HUES64 (cell line): Measurements from ENCODE around the gene ATRIP.
"Not testable (repeated sequence)": the region's sequence is repeated elsewhere in the genome, so short reads cannot be mapped to it uniquely, and the experiment has no call there.

Source experiments
- H3K27ac ChIP-seq: 2 replicates; pipeline ENCODE4 v1.7.0; 2013; ENCODE audit warnings: low read depth, low read length, inconsistent platforms
- H3K27me3 ChIP-seq: 2 replicates; pipeline ENCODE4 v1.6.1; 2013; ENCODE audit warnings: mild to moderate bottlenecking, low read length; ENCODE audit not compliant: insufficient read depth
- H3K36me3 ChIP-seq: 2 replicates; pipeline ENCODE4 v1.6.1; 2013; ENCODE audit warnings: mild to moderate bottlenecking, low read length; ENCODE audit not compliant: insufficient read depth
- H3K4me1 ChIP-seq: 2 replicates; pipeline ENCODE4 v1.6.1; 2013; ENCODE audit warnings: mild to moderate bottlenecking, low read length, moderate library complexity; ENCODE audit not compliant: insufficient read depth
- H3K4me3 ChIP-seq: 2 replicates; pipeline ENCODE4 v1.5.1; 2013; ENCODE audit warnings: mild to moderate bottlenecking, low read length, moderate library complexity
- H3K9ac ChIP-seq: 2 replicates; pipeline ENCODE4 v1.6.1; 2013; ENCODE audit warnings: mild to moderate bottlenecking, low read depth, low read length
- H3K9me3 ChIP-seq: 2 replicates; pipeline ENCODE4 v1.6.1; 2013; ENCODE audit warnings: low read depth, low read length; ENCODE audit not compliant: insufficient read depth
- WGBS: fragments of 150-250, 120-280 bp; methylation state at CpG from one replicate; pipeline ENCODE4 v1.1.7; 2013; ENCODE audit warnings: missing lambda C conversion rate; 5-methylcytosine and 5-hydroxymethylcytosine counted together

Gene ATRIP

GRCh38 chr3:48466386-48467109 is 20.0 kb downstream of the ATRIP start:
- H3K4me1 ChIP-seq = peaks cover 9% of the 10 kb centered on the region
- no peaks in the 10 kb centered on the region for H3K27me3 ChIP-seq
- peak overlapping the region; percentile 87 for H3K9ac ChIP-seq
- H3K27ac ChIP-seq = peak overlapping the region; percentile 99
- WGBS = 90% methylated on average over 19 of the region's 19 CpGs
- no peaks in the 10 kb centered on the region for H3K9me3 ChIP-seq
- H3K36me3 ChIP-seq = peaks cover 38% of the 10 kb centered on the region
- no peak overlapping the region for H3K4me3 ChIP-seq

GRCh38 chr3:48467110-48467454 is 20.5 kb downstream of the ATRIP start:
- H3K4me3 ChIP-seq = no peak overlapping the region
- peaks cover 9% of the 10 kb centered on the region for H3K4me1 ChIP-seq
- H3K27me3 ChIP-seq = no peaks in the 10 kb centered on the region
- peak overlapping the region; percentile 87; the same call in 1 of the 2 replicates for H3K9ac ChIP-seq
- 95% methylated on average over 9 of the region's 9 CpGs for WGBS
- peaks cover 38% of the 10 kb centered on the region for H3K36me3 ChIP-seq
- H3K9me3 ChIP-seq = no peaks in the 10 kb centered on the region
- H3K27ac ChIP-seq = peak overlapping the region; percentile 99

GRCh38 chr3:48467473-48468267 is 21.1 kb downstream of the ATRIP start:
- WGBS = 96% methylated on average over 7 of the region's 7 CpGs
- peaks cover 9% of the 10 kb centered on the region for H3K4me1 ChIP-seq
- H3K9me3 ChIP-seq = no peaks in the 10 kb centered on the region
- H3K4me3 ChIP-seq = no peak overlapping the region
- H3K9ac ChIP-seq = no peak overlapping the region
- H3K36me3 ChIP-seq = peaks cover 38% of the 10 kb centered on the region
- H3K27me3 ChIP-seq = no peaks in the 10 kb centered on the region
- H3K27ac ChIP-seq = no peak overlapping the region

DNA sequence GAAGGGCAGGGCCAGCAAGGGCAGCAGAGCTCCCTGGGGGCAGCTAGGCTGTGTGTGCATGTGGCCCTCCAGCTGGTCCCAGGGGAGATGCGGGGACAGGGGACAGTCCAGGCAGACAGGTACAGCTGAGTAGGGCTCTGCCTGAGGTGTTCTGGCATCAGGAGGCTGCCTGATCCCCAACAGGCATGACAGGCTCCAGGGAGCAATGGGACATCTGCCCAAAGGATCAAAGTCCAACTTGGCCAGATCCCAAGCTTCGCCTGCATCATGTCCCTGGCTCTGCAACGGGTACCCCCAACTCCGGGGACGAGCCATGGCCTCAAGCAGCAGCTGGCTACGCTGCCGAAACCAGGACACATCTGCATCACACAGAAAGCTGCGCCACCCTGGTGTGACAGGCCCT is 21.8 kb downstream of the ATRIP start:
- WGBS = 93% methylated on average over 8 of the region's 8 CpGs
- peaks cover 38% of the 10 kb centered on the region for H3K36me3 ChIP-seq

DNA sequence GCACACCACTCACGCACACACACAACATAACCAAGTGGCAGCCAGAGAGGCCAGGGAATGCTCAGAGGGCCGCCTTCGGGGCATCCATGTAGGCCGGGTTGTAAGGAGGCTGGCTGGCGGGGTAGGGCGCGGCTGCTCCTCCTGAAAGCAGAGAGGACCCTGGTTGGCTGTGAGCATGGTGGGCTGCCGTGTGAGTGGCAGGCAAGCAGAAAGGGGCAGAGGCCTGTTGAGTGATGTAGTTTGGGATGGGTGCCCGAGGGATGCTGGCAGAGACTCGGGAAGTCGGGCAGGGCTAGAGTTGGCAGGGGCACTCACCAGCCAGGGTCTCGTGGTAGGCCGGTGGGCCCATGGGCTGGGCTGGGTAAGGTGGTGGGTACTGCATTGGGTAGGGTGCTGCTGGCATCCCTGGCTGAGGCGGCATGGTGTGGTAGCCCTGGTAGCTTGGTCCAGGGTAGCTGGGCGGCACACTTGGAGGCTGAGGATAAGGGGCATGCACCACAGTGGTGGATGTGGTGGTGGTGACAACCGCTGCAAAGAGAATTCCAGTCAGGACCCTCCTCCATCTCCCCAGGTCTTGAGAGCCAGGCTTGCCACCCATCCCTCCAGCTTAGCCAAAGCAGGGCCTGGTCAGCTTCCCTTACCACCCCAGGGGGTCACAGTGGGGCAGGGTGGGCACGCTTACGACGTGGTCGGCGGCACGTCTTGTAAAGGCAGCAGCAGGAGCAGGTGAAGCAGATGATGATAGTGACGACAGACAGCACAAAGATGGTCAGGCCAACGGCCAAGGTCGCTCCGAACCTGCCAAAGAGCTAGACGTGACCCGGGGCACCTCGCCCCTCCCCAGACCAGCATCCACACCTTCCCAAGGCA is 22.7 kb downstream of the ATRIP start:
- H3K4me3 ChIP-seq = no peak overlapping the region
- WGBS = 94% methylated on average over 28 of the region's 29 CpGs
- H3K27me3 ChIP-seq = no peaks in the 10 kb centered on the region
- H3K36me3 ChIP-seq = peaks cover 38% of the 10 kb centered on the region
- H3K9ac ChIP-seq = no peak overlapping the region
- no peak overlapping the region for H3K27ac ChIP-seq
- H3K9me3 ChIP-seq = no peaks in the 10 kb centered on the region
- H3K4me1 ChIP-seq = peaks cover 17% of the 10 kb centered on the region

More for the DNA sequence above, 21.8 kb downstream of the ATRIP start:
- Histone ChIP-seq H3K27me3 (no peaks in the 10 kb centered on the region), H3K4me1 (peaks cover 10% of the 10 kb centered on the region), H3K9ac (no peak overlapping the region), H3K4me3 (no peak overlapping the region), H3K27ac (no peak overlapping the region), H3K9me3 (no peaks in the 10 kb centered on the region)

- H3K27ac ChIP-seq = no peak overlapping the region
- no peak overlapping the region for H3K4me3 ChIP-seq
- no peak overlapping the region for H3K9ac ChIP-seq
- H3K36me3 ChIP-seq = peaks cover 35% of the 10 kb centered on the region
- no peaks in the 10 kb centered on the region for H3K27me3 ChIP-seq
- H3K4me1 ChIP-seq = peaks cover 23% of the 10 kb centered on the region
- no peaks in the 10 kb centered on the region for H3K9me3 ChIP-seq
- 83% methylated on average over 1 of the region's 1 CpG for WGBS
Measured at GRCh38 chr3:48470286-48470685, 23.7 kb downstream of the ATRIP start.

DNA sequence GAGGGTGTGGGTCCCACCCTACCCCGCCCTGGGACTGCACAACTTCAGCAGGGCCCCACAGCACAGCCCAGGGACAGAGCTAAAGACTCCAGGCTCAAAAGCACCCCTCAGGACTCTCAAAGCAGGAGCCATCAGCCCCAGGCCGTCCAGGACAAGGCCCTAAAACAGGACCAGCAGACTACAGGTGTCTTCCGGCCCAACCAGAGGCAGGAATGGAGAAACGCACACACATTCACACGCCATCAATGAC is 26.1 kb downstream of the ATRIP start:
- Histone ChIP-seq H3K27me3 (no peaks in the 10 kb centered on the region), H3K36me3 (peaks cover 25% of the 10 kb centered on the region), H3K9ac (peak overlapping the region; percentile 83), H3K4me1 (peaks cover 18% of the 10 kb centered on the region), H3K4me3 (peak overlapping the region; percentile 76), H3K9me3 (no peaks in the 10 kb centered on the region), H3K27ac (peak overlapping the region; percentile 88)
- 11% methylated on average over 5 of the region's 5 CpGs for WGBS

DNA sequence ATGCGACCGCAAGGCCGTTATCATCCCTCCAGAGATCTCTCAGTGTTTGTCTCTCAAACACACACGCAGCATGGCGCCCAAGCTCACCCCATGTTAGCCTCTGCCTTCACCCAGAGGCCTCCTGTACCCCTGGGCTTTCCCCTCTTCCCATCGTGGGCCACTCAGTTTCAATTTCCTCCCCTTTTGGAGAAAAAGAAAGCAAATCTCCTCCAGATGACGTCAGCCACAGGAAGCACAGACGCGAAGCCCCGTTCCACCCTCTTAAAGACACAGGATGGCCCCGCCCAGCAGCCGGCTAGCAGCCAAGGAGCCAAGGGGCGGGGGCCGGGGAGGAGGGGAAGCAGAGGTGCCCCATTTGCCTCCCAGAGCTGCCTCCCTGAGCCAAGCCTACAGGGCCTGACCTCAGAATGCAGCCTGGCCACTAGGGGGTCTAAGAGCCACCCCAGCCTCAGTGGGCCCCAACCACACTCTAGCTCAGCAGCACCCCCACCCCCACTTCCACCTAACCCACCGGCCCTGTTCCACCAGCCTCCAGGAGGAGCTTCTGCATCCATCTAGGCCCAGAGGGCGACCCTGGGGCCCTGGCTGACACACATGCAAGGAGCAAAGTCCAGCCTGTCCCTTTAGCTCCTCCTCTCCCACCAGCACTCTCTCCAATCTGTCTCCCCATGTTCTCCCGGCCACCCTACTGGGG is 26.5 kb downstream of the ATRIP start:
- Histone ChIP-seq H3K36me3 (peaks cover 20% of the 10 kb centered on the region), H3K9me3 (no peaks in the 10 kb centered on the region), H3K4me3 (peak overlapping the region; percentile 76), H3K27ac (peak overlapping the region; percentile 88), H3K27me3 (no peaks in the 10 kb centered on the region), H3K4me1 (peaks cover 18% of the 10 kb centered on the region), H3K9ac (peak overlapping the region; percentile 83)
- 3% methylated on average over 17 of the region's 17 CpGs for WGBS

- no peak overlapping the region for H3K9ac ChIP-seq
- peak overlapping the region; percentile 15; the same call in 1 of the 2 replicates for H3K4me3 ChIP-seq
- H3K27me3 ChIP-seq = no peaks in the 10 kb centered on the region
- 70% methylated on average over 5 of the region's 5 CpGs for WGBS
- H3K27ac ChIP-seq = peak overlapping the region; percentile 88
- peaks cover 18% of the 10 kb centered on the region for H3K4me1 ChIP-seq
- peaks cover 15% of the 10 kb centered on the region for H3K36me3 ChIP-seq
- H3K9me3 ChIP-seq = no peaks in the 10 kb centered on the region
Measured at GRCh38 chr3:48473617-48473952, 27.0 kb downstream of the ATRIP start.

DNA sequence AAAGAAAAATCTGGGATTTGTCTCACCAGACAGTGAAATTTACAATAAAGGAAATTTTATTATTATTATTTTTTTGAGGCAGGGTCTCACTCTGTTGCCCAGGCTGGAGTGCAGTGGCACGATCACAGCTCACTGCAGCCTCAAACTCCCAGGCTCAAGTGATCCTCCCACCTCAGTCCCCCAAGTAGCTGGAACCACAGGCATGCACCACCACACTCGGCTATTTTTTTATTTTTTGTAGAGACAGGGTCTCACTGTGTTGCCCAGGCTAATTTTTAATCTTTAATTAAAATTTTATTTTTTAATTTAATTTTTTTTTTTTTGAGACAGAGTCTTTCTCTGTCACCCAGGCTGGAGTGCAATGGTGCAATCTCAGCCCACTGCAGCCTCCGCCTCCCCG is 27.5 kb downstream of the ATRIP start:
- peak overlapping the region; percentile 88; the same call in 1 of the 2 replicates for H3K27ac ChIP-seq
- H3K36me3 ChIP-seq = peaks cover 10% of the 10 kb centered on the region

More for the DNA sequence above, 27.5 kb downstream of the ATRIP start:
- not testable (repeated sequence) for H3K9me3 ChIP-seq, H3K4me3 ChIP-seq, H3K9ac ChIP-seq, H3K27me3 ChIP-seq
- WGBS = 62% methylated on average over 3 of the region's 4 CpGs
- H3K4me1 ChIP-seq = peaks cover 18% of the 10 kb centered on the region
